ENCODE measurements around the gene OTOR.

Gene OTOR

DNA sequence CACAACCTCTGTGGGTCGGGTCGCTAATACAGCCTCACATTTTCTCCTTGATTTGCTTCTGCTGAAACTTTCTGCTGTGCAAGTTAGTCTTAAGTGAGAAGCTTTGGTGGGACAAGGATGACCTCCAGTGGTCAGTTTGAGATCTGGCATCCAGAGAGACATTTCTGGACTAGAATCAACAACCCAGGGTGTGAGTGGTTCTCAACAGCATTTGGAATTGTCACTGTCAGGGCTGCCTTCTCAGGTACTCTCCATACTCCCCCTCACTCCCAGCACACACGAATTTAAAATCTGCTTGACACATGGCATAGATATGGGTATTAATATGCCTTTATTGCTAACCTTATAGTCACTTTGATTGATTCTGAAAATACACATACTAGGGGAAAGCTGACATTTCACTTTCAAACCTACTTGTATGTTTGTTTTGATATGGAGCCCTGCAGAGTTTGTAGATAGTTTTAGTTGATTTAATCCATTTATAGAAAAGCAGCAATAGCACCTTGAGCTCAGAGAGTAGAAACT, 13.2 kb downstream of the OTOR start:
- FAIRE-seq = peak; percentile 92
- no peak for TF ChIP-seq POU2F2 (IDR thresholded peaks at IDR 0.05; ENCODE audit: low read depth, low read length)
- no peak for TF ChIP-seq POLR2AphosphoS5 (IDR thresholded peaks at IDR 0.05; ENCODE audit: low read depth, low read length)
- TF ChIP-seq PAX5 (IDR thresholded peaks at IDR 0.05; ENCODE audit: insufficient read depth, low read length, severe bottlenecking) = no peak
- no peak for TF ChIP-seq TAF1 (IDR thresholded peaks at IDR 0.05; ENCODE audit: low read depth, low read length)
- DNase-seq (ENCODE audit: insufficient read length, low spot score) = peak; percentile 22

GRCh38 chr20:16764560-16764959, 16.4 kb downstream of the OTOR start:
- TF ChIP-seq PAX5 (IDR thresholded peaks at IDR 0.05; ENCODE audit: insufficient read depth, low read length, severe bottlenecking) (no peak), POLR2AphosphoS5 (IDR thresholded peaks at IDR 0.05; ENCODE audit: low read depth, low read length) (no peak), SPI1 (IDR thresholded peaks at IDR 0.05; ENCODE audit: low read depth, low read length) (no peak), TAF1 (IDR thresholded peaks at IDR 0.05; ENCODE audit: low read depth, low read length) (no peak), POLR2A (IDR thresholded peaks at IDR 0.05; ENCODE audit: low read depth, low read length) (no peak), POU2F2 (IDR thresholded peaks at IDR 0.05; ENCODE audit: low read depth, low read length) (no peak)
- FAIRE-seq (no peak), DNase-seq (ENCODE audit: insufficient read length, low spot score) (no peak)

DNA sequence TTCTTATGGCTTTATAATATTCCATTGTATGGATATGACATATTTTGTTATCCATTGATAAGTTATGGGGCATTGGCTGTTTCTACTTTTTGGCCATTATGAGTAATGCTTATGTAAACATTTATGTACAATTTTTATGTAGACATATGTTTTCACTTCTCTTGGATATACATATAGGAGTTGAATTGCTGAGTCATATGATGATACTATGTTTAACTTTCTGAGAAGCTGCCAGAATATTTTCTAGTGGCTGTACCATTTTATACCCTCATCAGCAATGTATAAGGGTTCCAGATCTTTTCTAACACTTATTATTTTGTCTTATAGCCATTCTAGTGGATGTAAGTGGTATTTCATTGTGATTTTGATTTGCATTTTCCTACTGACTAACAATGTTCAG, 23.1 kb downstream of the OTOR start:
- TF ChIP-seq POLR2A (IDR thresholded peaks at IDR 0.05; ENCODE audit: low read depth, low read length) (no peak), SPI1 (IDR thresholded peaks at IDR 0.05; ENCODE audit: low read depth, low read length) (no peak), POLR2AphosphoS5 (IDR thresholded peaks at IDR 0.05; ENCODE audit: low read depth, low read length) (no peak), PAX5 (IDR thresholded peaks at IDR 0.05; ENCODE audit: insufficient read depth, low read length, severe bottlenecking) (no peak), POU2F2 (IDR thresholded peaks at IDR 0.05; ENCODE audit: low read depth, low read length) (no peak), TAF1 (IDR thresholded peaks at IDR 0.05; ENCODE audit: low read depth, low read length) (no peak)
- FAIRE-seq (no peak), DNase-seq (ENCODE audit: insufficient read length, low spot score) (no peak)

GRCh38 chr20:16775961-16776360, 27.8 kb downstream of the OTOR start:
- TF ChIP-seq SPI1 (IDR thresholded peaks at IDR 0.05; ENCODE audit: low read depth, low read length) (no peak), POU2F2 (IDR thresholded peaks at IDR 0.05; ENCODE audit: low read depth, low read length) (no peak), POLR2AphosphoS5 (IDR thresholded peaks at IDR 0.05; ENCODE audit: low read depth, low read length) (no peak), POLR2A (IDR thresholded peaks at IDR 0.05; ENCODE audit: low read depth, low read length) (no peak), TAF1 (IDR thresholded peaks at IDR 0.05; ENCODE audit: low read depth, low read length) (no peak), PAX5 (IDR thresholded peaks at IDR 0.05; ENCODE audit: insufficient read depth, low read length, severe bottlenecking) (no peak)
- FAIRE-seq (no peak), DNase-seq (ENCODE audit: insufficient read length, low spot score) (no peak)

DNA sequence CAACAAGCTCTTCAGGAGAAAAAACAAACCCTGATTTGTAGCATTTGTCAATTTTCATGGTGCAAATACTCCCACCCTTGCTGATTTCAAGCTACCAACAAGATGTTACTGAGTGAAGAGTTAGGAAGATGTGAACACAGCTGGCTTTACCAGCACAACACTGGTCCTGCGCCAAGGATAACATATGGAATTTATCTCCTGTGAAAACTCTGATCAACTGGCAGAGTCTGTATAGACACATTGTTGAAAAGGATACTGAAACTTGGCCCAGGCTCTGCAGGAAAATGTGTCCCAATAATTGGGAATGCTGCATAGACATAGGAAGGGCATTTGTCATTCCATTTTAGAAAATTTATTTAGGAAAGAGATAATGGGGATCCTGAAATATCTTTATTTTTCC, 29.0 kb downstream of the OTOR start:
- no peak for FAIRE-seq
- TF ChIP-seq POU2F2 (IDR thresholded peaks at IDR 0.05; ENCODE audit: low read depth, low read length) = no peak
- TF ChIP-seq SPI1 (IDR thresholded peaks at IDR 0.05; ENCODE audit: low read depth, low read length) = no peak
- no peak for TF ChIP-seq PAX5 (IDR thresholded peaks at IDR 0.05; ENCODE audit: insufficient read depth, low read length, severe bottlenecking)
- TF ChIP-seq TAF1 (IDR thresholded peaks at IDR 0.05; ENCODE audit: low read depth, low read length) = no peak
- no peak for TF ChIP-seq POLR2A (IDR thresholded peaks at IDR 0.05; ENCODE audit: low read depth, low read length)
- TF ChIP-seq POLR2AphosphoS5 (IDR thresholded peaks at IDR 0.05; ENCODE audit: low read depth, low read length) = no peak
- no peak for DNase-seq (ENCODE audit: insufficient read length, low spot score)

DNA sequence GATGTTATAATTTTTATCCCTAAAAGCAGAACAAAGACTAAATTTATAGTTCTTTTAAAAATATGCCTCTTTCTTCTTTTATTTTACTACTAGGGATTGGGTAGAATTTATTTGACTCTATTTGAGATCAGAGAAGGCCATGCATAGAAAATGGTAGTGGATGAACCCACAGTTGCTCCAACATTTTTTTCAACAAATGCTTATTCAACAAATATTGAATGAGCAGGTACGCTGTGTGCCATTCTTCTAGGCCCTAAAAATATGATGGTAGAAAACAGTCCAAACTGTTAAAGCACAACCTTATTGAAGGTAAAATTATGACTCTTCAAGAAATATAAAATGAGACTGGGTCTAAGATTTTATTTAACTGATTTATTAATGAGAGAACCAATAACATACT, 30.0 kb downstream of the OTOR start:
- TF ChIP-seq PAX5 (IDR thresholded peaks at IDR 0.05; ENCODE audit: insufficient read depth, low read length, severe bottlenecking) = no peak
- TF ChIP-seq POU2F2 (IDR thresholded peaks at IDR 0.05; ENCODE audit: low read depth, low read length) = no peak
- no peak for TF ChIP-seq TAF1 (IDR thresholded peaks at IDR 0.05; ENCODE audit: low read depth, low read length)
- no peak for TF ChIP-seq POLR2AphosphoS5 (IDR thresholded peaks at IDR 0.05; ENCODE audit: low read depth, low read length)
- DNase-seq (ENCODE audit: insufficient read length, low spot score) (no peak), FAIRE-seq (no peak)

DNA sequence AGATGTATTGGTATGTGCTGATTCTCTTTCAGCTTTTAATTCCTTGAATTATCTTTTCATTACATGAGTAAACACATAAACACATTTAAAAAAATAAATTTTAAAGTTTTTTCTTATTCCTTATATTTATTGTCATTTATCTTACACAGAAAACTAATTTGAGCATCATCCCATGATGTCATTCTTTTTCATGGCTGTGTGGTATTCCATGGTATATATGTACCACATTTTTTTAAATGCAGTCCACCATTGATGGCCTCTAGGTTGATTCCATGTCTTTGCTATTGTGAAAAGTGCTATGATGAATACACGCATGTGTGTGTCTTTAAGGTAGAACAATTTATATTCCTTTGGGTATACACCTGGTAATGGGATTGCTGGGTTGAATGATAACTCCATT, 33.3 kb downstream of the OTOR start:
- TF ChIP-seq POLR2AphosphoS5 (IDR thresholded peaks at IDR 0.05; ENCODE audit: low read depth, low read length) (no peak), POLR2A (IDR thresholded peaks at IDR 0.05; ENCODE audit: low read depth, low read length) (no peak), POU2F2 (IDR thresholded peaks at IDR 0.05; ENCODE audit: low read depth, low read length) (no peak), SPI1 (IDR thresholded peaks at IDR 0.05; ENCODE audit: low read depth, low read length) (no peak), PAX5 (IDR thresholded peaks at IDR 0.05; ENCODE audit: insufficient read depth, low read length, severe bottlenecking) (no peak), TAF1 (IDR thresholded peaks at IDR 0.05; ENCODE audit: low read depth, low read length) (no peak)
- FAIRE-seq (no peak), DNase-seq (ENCODE audit: insufficient read length, low spot score) (no peak)

DNA sequence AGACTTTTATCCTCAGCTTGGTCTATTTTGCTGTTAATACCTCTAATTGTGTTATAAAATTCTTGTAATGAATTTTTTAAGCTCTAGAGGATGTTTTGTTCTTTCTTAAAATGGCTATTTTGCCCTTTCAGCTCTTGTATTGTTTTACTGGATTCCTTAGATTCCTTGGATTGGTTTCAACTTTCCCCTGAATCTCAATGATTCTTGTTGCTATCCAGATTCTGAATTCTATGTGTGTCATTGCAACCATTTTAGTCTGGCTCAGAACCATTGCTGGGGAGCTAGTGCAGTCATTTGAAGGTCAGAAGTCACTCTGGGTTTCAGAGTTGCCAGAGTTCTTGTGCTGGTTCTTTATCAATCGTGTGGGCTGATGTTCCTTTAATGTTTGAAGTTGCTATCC, 37.1 kb downstream of the OTOR start:
- FAIRE-seq (no peak), DNase-seq (ENCODE audit: insufficient read length, low spot score) (no peak)
- no peak for TF ChIP-seq SPI1 (IDR thresholded peaks at IDR 0.05; ENCODE audit: low read depth, low read length)

Data from GM12891 (cell line).